Heart left ventricle (tissue), 13 donors: ENCODE measurements around the gene CAMK2D.

ENCODE experiments used
- POLR2A ChIP-seq, 2 donors: fragments of 450-650 bp; IDR thresholded peaks; one replicate each; pipeline ENCODE4 v1.6.1; 2017; ENCODE audit warnings: antibody characterized with exemption in 2 of 2, mild to moderate bottlenecking in 2 of 2, moderate library complexity in 2 of 2
- TF ChIP-seq, protein P1 (sequence below), 12 donors: fragments of 200-600 bp; sonication (generic) in 4 of 12; IDR thresholded peaks; one replicate each; pipeline versions ENCODE4 v1.5.0 to v1.8.0; 2018 to 2022; ENCODE audit warnings: antibody characterized with exemption in 12 of 12, mild to moderate bottlenecking in 5 of 12
- donor health status: ischemic (EF 13 %, LVEDD 7.1; RV severe dilation, severe dysfunction).
- donor health status: DM: no; HTN: yes; CAD: no.
- donor health status: DM: no; HTN: no; CAD: no.
- donor health status: ischemic (EF 25% LVEDD 6.9; RV normal size, moderate dysfunction).
- donor health status: ischemic (EF 25% LVEDD 5.7; RV mildly dilated, moderate dysfunction).
- donor health status: ischemic (EF 35%, LVEDD 5.7; RV mildly dilated, moderate dysfunction).
- donor health status: nonischemic (EF 11% LVEDD 7.7; RV severe dilation, severe dysfunction).
- donor health status: DM: yes; HTN: yes; CAD: no.
- donor health status: PGD.
- donor health status: ischemic (EF 29% LVEDD 5.4; RV normal size, mild dysfunction).
- donor health status: nonischemic (EF 23%, LVEDD 6.1; RV moderate dilation, normal function).

GRCh38 chr4:113406723-113407016, 354.9 kb downstream of the CAMK2D start:
- TF ChIP-seq POLR2A (IDR thresholded peaks at IDR 0.05) = no peak
- TF ChIP-seq, protein P1, sequence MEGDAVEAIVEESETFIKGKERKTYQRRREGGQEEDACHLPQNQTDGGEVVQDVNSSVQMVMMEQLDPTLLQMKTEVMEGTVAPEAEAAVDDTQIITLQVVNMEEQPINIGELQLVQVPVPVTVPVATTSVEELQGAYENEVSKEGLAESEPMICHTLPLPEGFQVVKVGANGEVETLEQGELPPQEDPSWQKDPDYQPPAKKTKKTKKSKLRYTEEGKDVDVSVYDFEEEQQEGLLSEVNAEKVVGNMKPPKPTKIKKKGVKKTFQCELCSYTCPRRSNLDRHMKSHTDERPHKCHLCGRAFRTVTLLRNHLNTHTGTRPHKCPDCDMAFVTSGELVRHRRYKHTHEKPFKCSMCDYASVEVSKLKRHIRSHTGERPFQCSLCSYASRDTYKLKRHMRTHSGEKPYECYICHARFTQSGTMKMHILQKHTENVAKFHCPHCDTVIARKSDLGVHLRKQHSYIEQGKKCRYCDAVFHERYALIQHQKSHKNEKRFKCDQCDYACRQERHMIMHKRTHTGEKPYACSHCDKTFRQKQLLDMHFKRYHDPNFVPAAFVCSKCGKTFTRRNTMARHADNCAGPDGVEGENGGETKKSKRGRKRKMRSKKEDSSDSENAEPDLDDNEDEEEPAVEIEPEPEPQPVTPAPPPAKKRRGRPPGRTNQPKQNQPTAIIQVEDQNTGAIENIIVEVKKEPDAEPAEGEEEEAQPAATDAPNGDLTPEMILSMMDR (IDR thresholded peaks at IDR 0.05) = no peak
